Activated T-cell treated with anti-CD3 and anti-CD28 coated beads, Interleukin-2, amount 50 U/mL, for 72 hours (primary cell): ENCODE measurements around the gene ZNF134. TPM values are rescaled to one million over a fixed set of nuclear protein-coding genes. Genes with fewer than 3 reads are reported as not detected.

ENCODE experiments used
- ATAC-seq, 2 donors: fragments of 150-1000 bp; cut with Tn5 transposase; replicated peaks in 1 of 2; 2 replicates each; pipeline ENCODE4 v1.10.0; 2021; ENCODE audit warnings: moderate library complexity in 2 of 2, mild to moderate bottlenecking in 1 of 2
- DNase-seq, 2 donors: peaks; one replicate each; pipeline ENCODE4 v3.0.0; 2021 to 2022; ENCODE audit warnings: mixed read lengths in 1 of 2
- H3K27ac Mint-ChIP-seq: one replicate; pipeline ENCODE4 v1.8.0; 2022; ENCODE audit warnings: mild to moderate bottlenecking, moderate library complexity, mixed read lengths
- H3K27me3 Mint-ChIP-seq: one replicate; pipeline ENCODE4 v1.8.0; 2022; ENCODE audit warnings: low read depth, mixed read lengths
- H3K36me3 Mint-ChIP-seq, 2 donors: one replicate each; pipeline ENCODE4 v1.8.0; 2022; ENCODE audit warnings: mixed read lengths in 2 of 2, mild to moderate bottlenecking in 1 of 2; ENCODE audit not compliant: insufficient read depth in 2 of 2
- H3K4me1 Mint-ChIP-seq: one replicate; pipeline ENCODE4 v1.8.0; 2022; ENCODE audit warnings: low read depth, mixed read lengths
- H3K4me3 Mint-ChIP-seq, 2 donors: one replicate each; pipeline ENCODE4 v1.8.0; 2022; ENCODE audit warnings: mild to moderate bottlenecking in 2 of 2, mixed read lengths in 2 of 2, moderate library complexity in 2 of 2
- H3K9me3 Mint-ChIP-seq, 2 donors: one replicate each; pipeline ENCODE4 v1.8.0; 2022; ENCODE audit warnings: mixed read lengths in 2 of 2
- total RNA-seq, 2 donors: library from RNA; stranded (reverse); gene quantifications; one replicate each; pipeline ENCODE4 v1.2.3, GENCODE V29; 2022

Gene ZNF134
- total RNA-seq, 2 donors from 2014 or later: 12.8 to 14.0 TPM

DNA sequence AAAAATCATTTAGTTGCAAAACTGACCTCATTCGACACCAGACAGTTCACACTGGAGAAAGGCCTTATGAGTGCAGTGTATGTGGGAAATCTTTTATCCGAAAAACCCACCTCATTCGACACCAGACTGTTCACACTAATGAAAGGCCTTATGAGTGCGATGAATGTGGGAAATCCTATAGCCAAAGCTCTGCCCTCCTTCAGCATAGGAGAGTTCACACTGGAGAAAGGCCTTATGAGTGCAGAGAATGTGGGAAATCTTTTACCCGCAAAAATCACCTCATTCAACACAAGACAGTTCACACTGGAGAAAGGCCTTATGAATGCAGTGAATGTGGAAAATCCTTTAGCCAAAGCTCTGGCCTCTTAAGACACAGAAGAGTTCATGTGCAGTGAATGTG, 7.1 kb upstream of the ZNF134 start:
- Mint-ChIP-seq H3K36me3 (peaks cover 50 to 59% of the 10 kb centered on the region in 2 donors), H3K4me1 (no peaks in the 10 kb centered on the region), H3K9me3 (peaks cover 18 to 37% of the 10 kb centered on the region in 2 donors), H3K4me3 (no peak overlapping the region), H3K27me3 (no peaks in the 10 kb centered on the region), H3K27ac (no peak overlapping the region)
- ATAC-seq (no peak), DNase-seq (no peak)

GRCh38 chr19:57611113-57611512, 2.9 kb upstream of the ZNF134 start:
- DNase-seq (no peak), ATAC-seq (no peak)
- Mint-ChIP-seq H3K27me3 (no peaks in the 10 kb centered on the region), H3K4me3 (no peak overlapping the region), H3K36me3 (peaks cover 44 to 58% of the 10 kb centered on the region in 2 donors), H3K27ac (no peak overlapping the region), H3K9me3 (peaks cover 23 to 36% of the 10 kb centered on the region in 2 donors), H3K4me1 (peaks cover 24% of the 10 kb centered on the region)

GRCh38 chr19:57615346-57615745, 1.3 kb downstream of the ZNF134 start:
- H3K27ac Mint-ChIP-seq: peak overlapping the region; percentile 31
- H3K4me3 Mint-ChIP-seq: peak overlapping the region; percentile 90 to 94
- peaks cover 39 to 58% of the 10 kb centered on the region in 2 donors for H3K9me3 Mint-ChIP-seq
- DNase-seq (no peak), ATAC-seq (no peak)
- H3K4me1 Mint-ChIP-seq: peaks cover 36% of the 10 kb centered on the region
- H3K36me3 Mint-ChIP-seq: peaks cover 65 to 76% of the 10 kb centered on the region in 2 donors
- H3K27me3 Mint-ChIP-seq: no peaks in the 10 kb centered on the region

DNA sequence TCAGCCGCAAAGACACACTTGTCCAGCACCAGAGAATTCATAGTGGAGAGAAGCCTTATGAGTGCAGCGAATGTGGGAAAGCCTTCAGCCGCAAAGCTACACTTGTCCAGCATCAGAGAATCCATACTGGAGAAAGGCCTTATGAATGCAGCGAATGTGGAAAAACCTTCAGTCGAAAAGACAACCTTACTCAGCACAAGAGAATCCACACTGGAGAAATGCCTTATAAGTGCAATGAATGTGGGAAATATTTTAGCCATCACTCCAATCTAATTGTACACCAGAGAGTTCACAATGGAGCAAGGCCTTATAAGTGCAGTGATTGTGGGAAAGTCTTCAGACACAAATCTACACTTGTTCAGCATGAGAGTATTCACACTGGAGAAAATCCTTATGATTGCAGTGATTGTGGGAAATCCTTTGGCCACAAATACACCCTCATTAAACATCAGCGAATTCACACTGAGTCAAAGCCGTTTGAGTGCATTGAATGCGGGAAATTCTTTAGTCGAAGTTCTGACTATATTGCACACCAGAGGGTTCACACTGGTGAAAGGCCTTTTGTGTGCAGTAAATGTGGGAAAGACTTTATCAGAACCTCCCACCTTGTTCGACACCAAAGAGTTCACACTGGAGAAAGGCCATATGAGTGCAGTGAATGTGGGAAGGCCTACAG, 6.8 kb downstream of the ZNF134 start:
- Mint-ChIP-seq H3K36me3 (peaks cover 71 to 88% of the 10 kb centered on the region in 2 donors), H3K27ac (peak overlapping the region; percentile 19), H3K4me1 (peaks cover 14% of the 10 kb centered on the region), H3K9me3 (peaks cover 25 to 56% of the 10 kb centered on the region in 2 donors), H3K27me3 (no peaks in the 10 kb centered on the region), H3K4me3 (no peak overlapping the region)
- DNase-seq (no peak), ATAC-seq (no peak)

- H3K27ac Mint-ChIP-seq: peak overlapping the region; percentile 50
- DNase-seq: no peak
- H3K36me3 Mint-ChIP-seq: peaks cover 51 to 68% of the 10 kb centered on the region in 2 donors
- H3K4me3 Mint-ChIP-seq: no peak overlapping the region
- peaks cover 13 to 46% of the 10 kb centered on the region in 2 donors for H3K9me3 Mint-ChIP-seq
- no peak for ATAC-seq
- no peaks in the 10 kb centered on the region for H3K27me3 Mint-ChIP-seq
- no peaks in the 10 kb centered on the region for H3K4me1 Mint-ChIP-seq
Observed at GRCh38 chr19:57623091-57623490, 9.0 kb downstream of the ZNF134 start.

GRCh38 chr19:57632987-57633831, 19.2 kb downstream of the ZNF134 start, which contains the start of gene ZNF211:
Gene ZNF211 (plus strand): TSS chr19:57633168. CDS start chr19:57633347, 179 bp downstream.
- Mint-ChIP-seq H3K4me3 (peak within 1 kb of the TSS; percentile 87 to 90), H3K4me1 (peaks cover 22% of the 10 kb centered on the region), H3K36me3 (peaks cover 31 to 33% of the 10 kb centered on the region in 2 donors), H3K27ac (peak within 1 kb of the TSS; percentile 42), H3K27me3 (no peaks in the 10 kb centered on the region), H3K9me3 (peaks cover 12 to 18% of the 10 kb centered on the region in 2 donors)
- DNase-seq: peak; percentile 90 to 91
- ATAC-seq: peak; percentile 100

GRCh38 chr19:57633832-57634131, 19.7 kb downstream of the ZNF134 start:
- peaks cover 22% of the 10 kb centered on the region for H3K4me1 Mint-ChIP-seq
- peak overlapping the region; percentile 87 to 90 for H3K4me3 Mint-ChIP-seq
- peaks cover 15 to 18% of the 10 kb centered on the region in 2 donors for H3K9me3 Mint-ChIP-seq
- H3K27me3 Mint-ChIP-seq: no peaks in the 10 kb centered on the region
- DNase-seq: no peak
- ATAC-seq: no peak
- H3K36me3 Mint-ChIP-seq: peaks cover 37 to 39% of the 10 kb centered on the region in 2 donors
- no peak overlapping the region for H3K27ac Mint-ChIP-seq

DNA sequence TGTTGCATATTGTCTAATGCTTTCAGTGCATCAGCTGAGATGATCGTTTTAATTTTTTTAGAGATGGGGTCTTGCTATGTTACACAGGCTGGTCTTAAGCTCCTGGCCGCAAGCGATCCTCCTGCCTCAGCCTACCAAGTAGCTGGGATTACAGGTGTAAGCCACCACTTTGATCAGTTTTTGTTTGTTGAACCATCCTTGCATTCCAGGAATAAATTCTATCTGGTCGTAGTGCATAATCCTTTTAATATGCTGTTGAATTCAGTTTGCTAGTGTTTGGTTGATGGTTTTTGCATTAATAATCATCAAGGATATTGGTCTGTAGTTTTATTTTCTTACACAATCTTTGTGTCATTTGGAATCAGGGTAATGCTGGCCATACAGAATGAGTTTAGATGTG, 23.3 kb downstream of the ZNF134 start:
- H3K36me3 Mint-ChIP-seq: peaks cover 62 to 69% of the 10 kb centered on the region in 2 donors
- peaks cover 21% of the 10 kb centered on the region for H3K4me1 Mint-ChIP-seq
- no peak overlapping the region for H3K4me3 Mint-ChIP-seq
- H3K27ac Mint-ChIP-seq: no peak overlapping the region
- DNase-seq (no peak), ATAC-seq (no peak)
- H3K27me3 Mint-ChIP-seq: no peaks in the 10 kb centered on the region
- peaks cover 21 to 36% of the 10 kb centered on the region in 2 donors for H3K9me3 Mint-ChIP-seq

DNA sequence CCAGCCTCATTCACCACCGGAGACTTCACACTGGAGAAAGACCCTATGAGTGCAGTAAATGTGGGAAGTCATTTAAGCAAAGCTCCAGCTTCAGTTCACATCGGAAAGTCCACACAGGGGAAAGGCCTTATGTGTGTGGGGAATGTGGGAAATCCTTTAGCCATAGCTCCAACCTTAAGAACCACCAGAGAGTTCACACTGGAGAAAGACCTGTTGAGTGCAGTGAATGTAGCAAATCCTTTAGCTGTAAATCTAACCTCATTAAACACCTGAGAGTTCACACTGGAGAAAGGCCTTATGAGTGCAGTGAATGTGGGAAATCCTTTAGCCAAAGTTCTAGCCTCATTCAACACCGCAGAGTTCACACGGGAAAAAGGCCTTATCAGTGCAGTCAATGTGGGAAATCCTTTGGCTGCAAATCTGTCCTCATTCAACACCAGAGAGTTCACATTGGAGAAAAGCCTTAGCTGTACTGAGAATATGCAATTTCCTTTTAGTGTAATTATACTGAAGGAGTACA, 27.7 kb downstream of the ZNF134 start:
- Mint-ChIP-seq H3K4me1 (no peaks in the 10 kb centered on the region), H3K27ac (no peak overlapping the region), H3K4me3 (no peak overlapping the region), H3K9me3 (peaks cover 25 to 42% of the 10 kb centered on the region in 2 donors), H3K36me3 (peaks cover 48 to 67% of the 10 kb centered on the region in 2 donors), H3K27me3 (no peaks in the 10 kb centered on the region)
- no peak for ATAC-seq
- DNase-seq: no peak

DNA sequence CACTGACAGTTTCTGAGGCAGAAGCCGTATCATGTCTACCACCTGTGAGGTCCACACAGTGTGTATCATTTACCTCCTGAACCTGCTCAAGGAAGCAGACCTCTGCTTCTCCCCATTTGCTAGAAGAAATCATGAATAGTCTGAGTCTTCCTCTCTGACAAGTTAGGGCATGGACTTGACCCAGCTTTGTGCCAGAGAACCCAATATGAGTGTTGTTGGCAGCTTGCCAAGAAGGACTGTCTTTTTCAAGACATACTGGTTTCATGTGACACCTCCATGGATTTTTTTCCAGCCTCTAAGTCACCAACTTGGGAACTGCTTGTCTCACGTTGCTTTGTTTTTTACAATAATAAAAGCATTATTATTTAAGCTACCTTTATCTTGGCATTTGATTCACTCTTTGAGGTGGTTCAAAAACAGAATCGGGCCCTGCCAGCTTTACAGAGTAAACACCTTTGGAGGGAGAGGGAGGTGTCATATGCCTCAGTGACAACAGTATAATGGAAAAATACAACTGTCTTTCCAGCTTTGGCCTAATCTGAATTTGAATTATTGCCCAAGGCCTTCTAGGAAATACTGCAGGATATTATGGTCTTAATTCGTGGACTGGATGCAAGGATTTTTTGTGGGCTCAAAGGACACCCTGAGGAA, 28.5 kb downstream of the ZNF134 start:
- H3K4me3 Mint-ChIP-seq: no peak overlapping the region
- DNase-seq (no peak), ATAC-seq (no peak)
- no peaks in the 10 kb centered on the region for H3K27me3 Mint-ChIP-seq
- no peaks in the 10 kb centered on the region for H3K4me1 Mint-ChIP-seq
- H3K36me3 Mint-ChIP-seq: peaks cover 41 to 60% of the 10 kb centered on the region in 2 donors
- H3K27ac Mint-ChIP-seq: no peak overlapping the region
- peaks cover 22 to 41% of the 10 kb centered on the region in 2 donors for H3K9me3 Mint-ChIP-seq

GRCh38 chr19:57643734-57644133, 29.7 kb downstream of the ZNF134 start:
- DNase-seq (no peak), ATAC-seq (no peak)
- Mint-ChIP-seq H3K4me1 (no peaks in the 10 kb centered on the region), H3K9me3 (peaks cover 22 to 42% of the 10 kb centered on the region in 2 donors), H3K36me3 (peaks cover 34 to 50% of the 10 kb centered on the region in 2 donors), H3K27me3 (no peaks in the 10 kb centered on the region), H3K27ac (no peak overlapping the region), H3K4me3 (no peak overlapping the region)

- Mint-ChIP-seq H3K9me3 (peaks cover 22% of the 10 kb centered on the region in 2 donors), H3K27ac (no peak overlapping the region), H3K36me3 (peaks cover 19 to 20% of the 10 kb centered on the region in 2 donors), H3K4me1 (peaks cover 6% of the 10 kb centered on the region), H3K27me3 (no peaks in the 10 kb centered on the region), H3K4me3 (no peak overlapping the region)
- ATAC-seq (no peak), DNase-seq (no peak)
Observed at GRCh38 chr19:57648331-57649003, 34.4 kb downstream of the ZNF134 start.
